Fibroblast of lung (primary cell): ENCODE measurements around the gene MICAL2.

Experiments used
- CTCF ChIP-seq, 2 donors: IDR thresholded peaks in 1 of 2; conservative IDR thresholded peaks in 1 of 2; 1 replicate in 1 of 2; 2 replicates in 1 of 2; pipeline ENCODE4 v1.5.1; 2011 to 2012; ENCODE audit warnings: low read length in 2 of 2, control low read depth in 1 of 2, inconsistent platforms in 1 of 2, low read depth in 1 of 2, mild to moderate bottlenecking in 1 of 2
- EZH2 ChIP-seq: IDR thresholded peaks from 2 replicates; pipeline ENCODE4 v1.5.1; 2012; ENCODE audit warnings: low read length, control low read depth, mild to moderate bottlenecking; ENCODE audit errors: missing control alignments

GRCh38 chr11:12183827-12184620, 73.6 kb downstream of the MICAL2 start:
- TF ChIP-seq EZH2: no peak
- TF ChIP-seq CTCF (conservative IDR thresholded peaks at IDR 0.05 in 1 of 2, IDR thresholded peaks at IDR 0.05 in 1 of 2; ENCODE audit: low read depth in 1 of 2, low read length in 2 of 2): no peak
